CD4-positive, alpha-beta memory T cell (primary cell): ENCODE measurements around the gene LMAN2. TPM values are rescaled to one million over a fixed set of nuclear protein-coding genes. Genes with fewer than 3 reads are reported as not detected.

Experiments
- CTCF ChIA-PET: fragments of 350-600 bp; sonication (Branson Sonifier 250); formaldehyde crosslinking; loops from one replicate; lab custom pipeline; 2021; ENCODE audit warnings: inconsistent platforms; ENCODE audit not compliant: partially characterized antibody; lab: Charles Lee
- POLR2A ChIA-PET: fragments of 350-600 bp; sonication (Branson Sonifier 250); formaldehyde crosslinking; loops from one replicate; lab custom pipeline; 2021; ENCODE audit not compliant: partially characterized antibody; lab: Charles Lee
- DNase-seq, 5 donors: peaks; one replicate each; pipeline versions ENCODE4 v3.0.0 to v3.0.0-alpha.2; 2020 to 2022; ENCODE audit warnings: mixed read lengths in 1 of 5
- H3K27ac ChIP-seq: one replicate; pipeline ENCODE4 v1.7.0; 2013; ENCODE audit warnings: low read depth, low read length
- H3K27me3 ChIP-seq: 2 replicates; pipeline ENCODE4 v1.7.0; 2013; ENCODE audit warnings: mild to moderate bottlenecking, low read length, moderate library complexity; ENCODE audit not compliant: insufficient read depth
- H3K36me3 ChIP-seq: 2 replicates; pipeline ENCODE4 v1.7.0; 2013; ENCODE audit warnings: mild to moderate bottlenecking, low read length, moderate library complexity; ENCODE audit not compliant: insufficient read depth
- H3K4me1 ChIP-seq: 2 replicates; pipeline ENCODE4 v1.7.0; 2013; ENCODE audit warnings: mild to moderate bottlenecking, low read length, moderate library complexity; ENCODE audit not compliant: insufficient read depth
- H3K4me3 ChIP-seq, 2 donors: one replicate each; pipeline ENCODE4 v1.7.0; 2013; ENCODE audit warnings: low read length in 2 of 2, mild to moderate bottlenecking in 1 of 2
- H3K9me3 ChIP-seq, 2 donors: one replicate each; pipeline ENCODE4 v1.7.0; 2013; ENCODE audit warnings: low read length in 2 of 2, control low read depth in 1 of 2; ENCODE audit not compliant: control insufficient read depth in 1 of 2
- H3K27ac Mint-ChIP-seq, 7 donors: one replicate each; pipeline ENCODE4 v1.8.0; 2020 to 2021; ENCODE audit warnings: mixed read lengths in 7 of 7, mild to moderate bottlenecking in 6 of 7, inconsistent platforms in 3 of 7, moderate library complexity in 3 of 7
- H3K27me3 Mint-ChIP-seq, 2 donors: one replicate each; pipeline ENCODE4 v1.8.0; 2020 to 2021; ENCODE audit warnings: mixed read lengths in 2 of 2
- H3K36me3 Mint-ChIP-seq, 2 donors: one replicate each; pipeline ENCODE4 v1.8.0; 2020 to 2021; ENCODE audit warnings: mixed read lengths in 2 of 2, inconsistent platforms in 1 of 2, mild to moderate bottlenecking in 1 of 2
- H3K4me1 Mint-ChIP-seq, 4 donors: one replicate each; pipeline ENCODE4 v1.8.0; 2020 to 2021; ENCODE audit warnings: mixed read lengths in 4 of 4, mild to moderate bottlenecking in 1 of 4
- H3K4me3 Mint-ChIP-seq, 8 donors: one replicate each; pipeline ENCODE4 v1.8.0; 2020 to 2021; ENCODE audit warnings: mixed read lengths in 8 of 8, mild to moderate bottlenecking in 7 of 8, moderate library complexity in 6 of 8, inconsistent platforms in 3 of 8
- H3K9me3 Mint-ChIP-seq, 8 donors: one replicate each; pipeline ENCODE4 v1.8.0; 2020 to 2021; ENCODE audit warnings: mixed read lengths in 8 of 8, mild to moderate bottlenecking in 5 of 8, inconsistent platforms in 3 of 8, moderate library complexity in 1 of 8
- intact Hi-C: fragments of 100-400 bp; cut with micrococcal nuclease; formaldehyde crosslinking; loops from one replicate; pipeline ENCODE4 v1.15.1; 2023
- polyA plus RNA-seq, 2 donors: library from polyadenylated mRNA; unstranded; fragments of 300-500 nt; fragmentation: Illumina TruSeq; gene quantifications; one replicate each; pipeline ENCODE4 v1.2.3, GENCODE V29; 2021
- total RNA-seq, 2 experiments: library from RNA; stranded (reverse); gene quantifications; one replicate each; pipeline ENCODE4 v1.2.3, GENCODE V29; 2021

LMAN2 gene
- total and polyA plus RNA-seq, 4 experiments from 2014 or later = 114 to 322 (median 173) TPM

DNA sequence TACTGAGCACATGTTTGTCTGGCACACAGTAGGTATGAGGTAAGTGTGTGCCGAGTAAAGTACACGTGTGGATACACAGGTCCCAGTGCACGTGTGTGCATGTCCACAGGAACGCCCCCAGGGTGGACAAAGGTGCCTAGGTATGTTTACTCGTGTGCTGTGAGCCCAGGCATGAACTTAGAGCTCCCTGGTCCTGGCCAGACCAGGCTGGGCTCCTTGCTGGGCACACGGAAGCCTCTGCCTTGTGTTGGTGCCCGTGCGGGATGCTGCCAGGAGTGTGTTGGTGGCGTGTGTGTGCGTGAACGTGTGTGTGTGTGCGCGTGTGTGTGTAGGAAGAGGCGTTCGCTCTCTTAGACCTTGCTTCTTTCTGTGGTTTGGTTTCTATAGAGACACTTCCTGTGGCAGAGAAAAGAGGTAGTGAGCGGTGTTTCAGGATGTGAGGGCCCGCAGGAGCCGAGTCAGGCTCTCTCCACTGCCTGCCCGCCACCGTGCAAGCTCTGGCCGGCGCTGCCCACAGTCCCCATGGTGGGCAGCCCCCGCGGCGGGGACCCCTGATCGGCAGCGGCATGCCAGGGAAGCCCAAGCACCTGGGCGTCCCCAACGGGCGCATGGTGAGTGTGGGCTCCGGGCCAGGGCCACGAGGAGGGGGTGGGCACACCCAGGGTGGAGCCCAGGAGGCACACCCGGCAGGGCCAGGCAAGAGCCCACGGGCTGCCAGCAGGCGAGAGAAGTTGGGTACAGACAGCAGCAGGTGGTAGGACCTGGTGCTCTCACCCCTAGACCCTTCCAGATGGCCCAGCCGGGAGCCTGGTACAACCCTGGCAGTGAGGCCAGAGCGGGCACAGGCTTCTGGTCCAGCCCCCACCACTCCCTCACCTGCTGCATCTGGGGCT lies 6.2 kb upstream of the LMAN2 start, which contains the start of gene RGS14:
RGS14 (plus strand) TSS at position 466 of the 893 bp plus-strand sequence; CDS start at position 567, 101 bp downstream.
- Mint-ChIP-seq H3K27ac (peak within 1 kb of the TSS; percentile 89 to 97 (median 97)), H3K4me1 (peaks cover 53 to 92% (median 73%) of the 10 kb centered on the region in 4 donors), H3K36me3 (peaks cover 7 to 29% of the 10 kb centered on the region in 2 donors), H3K9me3 (peaks cover 0 to 3% (median under 1%) of the 10 kb centered on the region in 8 donors), H3K4me3 (peak within 1 kb of the TSS; percentile 84 to 97 (median 90)), H3K27me3 (no peaks in the 10 kb centered on the region)
- DNase-seq = peak; percentile 85 to 91 (median 87)
- Histone ChIP-seq H3K4me1 (peaks cover 71% of the 10 kb centered on the region), H3K4me3 (peak within 1 kb of the TSS; percentile 92 to 95), H3K36me3 (no peaks in the 10 kb centered on the region), H3K27me3 (no peaks in the 10 kb centered on the region), H3K27ac (peak within 1 kb of the TSS; percentile 75), H3K9me3 (no peaks in the 10 kb centered on the region)
- ChIA-PET CTCF (interaction anchor here (1.1 to 8.7 kb wide), 11 partner anchors 12 to 98 kb away, joined by 3 to 90 read pairs (median 7); partner anchors contain the start of gene SLC34A1), POLR2A (interaction anchor here (0.5 to 4.9 kb wide), 16 partner anchors 9 to 371 kb away, joined by 3 to 43 read pairs (median 6); partner anchors contain the start of genes GRK6, MXD3 and PRR7)
- intact Hi-C loops = loop anchor here (1.0 to 5.0 kb wide), 3 partner anchors 15 to 69 kb away; partner anchors contain the start of gene GRK6

GRCh38 chr5:177357146-177357458 lies 5.6 kb upstream of the LMAN2 start:
- peak in 1 of 5 donors; percentile 46 for DNase-seq
- H3K4me1 ChIP-seq = peaks cover 66% of the 10 kb centered on the region
- no peaks in the 10 kb centered on the region for H3K36me3 ChIP-seq
- peak overlapping the region; percentile 75 for H3K27ac ChIP-seq
- H3K27me3 ChIP-seq = no peaks in the 10 kb centered on the region
- peaks cover 0 to 3% (median under 1%) of the 10 kb centered on the region in 8 donors for H3K9me3 Mint-ChIP-seq
- peak overlapping the region; percentile 4 to 92 for H3K4me3 ChIP-seq
- ChIA-PET CTCF (interaction anchor here (1.1 to 8.7 kb wide), 10 partner anchors 13 to 98 kb away, joined by 3 to 90 read pairs (median 8); partner anchors contain the start of gene SLC34A1), POLR2A (interaction anchor here (0.6 to 4.9 kb wide), 13 partner anchors 8 to 98 kb away, joined by 3 to 43 read pairs (median 7); partner anchors contain the start of genes GRK6, MXD3 and PRR7)
- H3K9me3 ChIP-seq = no peaks in the 10 kb centered on the region
- peak overlapping the region; percentile 84 to 97 (median 90) for H3K4me3 Mint-ChIP-seq
- peaks cover 7 to 25% of the 10 kb centered on the region in 2 donors for H3K36me3 Mint-ChIP-seq
- H3K27ac Mint-ChIP-seq = peak overlapping the region; percentile 89 to 97 (median 97)
- H3K27me3 Mint-ChIP-seq = no peaks in the 10 kb centered on the region
- intact Hi-C loops = loop anchor here (1.0 to 5.0 kb wide), 3 partner anchors 15 to 69 kb away; partner anchors contain the start of gene GRK6
- peaks cover 48 to 89% (median 69%) of the 10 kb centered on the region in 4 donors for H3K4me1 Mint-ChIP-seq

- POLR2A ChIA-PET = interaction anchor here (0.6 to 4.9 kb wide), 13 partner anchors 11 to 98 kb away, joined by 3 to 43 read pairs (median 7); partner anchors contain the start of genes GRK6, MXD3 and PRR7
These were observed 5.3 kb upstream of the LMAN2 start for GRCh38 chr5:177356746-177357145.

GRCh38 chr5:177355868-177356168 lies 4.3 kb upstream of the LMAN2 start:
- no peaks in the 10 kb centered on the region for H3K27me3 ChIP-seq
- POLR2A ChIA-PET = interaction anchor here (1.0 to 4.9 kb wide), 7 partner anchors 16 to 99 kb away, joined by 4 to 43 read pairs (median 18); partner anchors contain the start of gene PRR7
- H3K9me3 ChIP-seq = no peaks in the 10 kb centered on the region
- intact Hi-C loops = loop anchor here (5.0 kb wide), 1 partner anchor 36 kb away; no protein-coding TSS in a partner anchor
- H3K36me3 ChIP-seq = no peaks in the 10 kb centered on the region
- CTCF ChIA-PET = interaction anchor here (1.3 to 8.7 kb wide), 5 partner anchors 14 to 100 kb away, joined by 5 to 90 read pairs (median 7); no protein-coding TSS in a partner anchor
- H3K27me3 Mint-ChIP-seq = no peaks in the 10 kb centered on the region
- peak overlapping the region in 1 of 8 donors; percentile 13 for H3K4me3 Mint-ChIP-seq
- H3K4me1 Mint-ChIP-seq = peaks cover 41 to 89% (median 65%) of the 10 kb centered on the region in 4 donors
- peaks cover 7 to 28% of the 10 kb centered on the region in 2 donors for H3K36me3 Mint-ChIP-seq
- H3K9me3 Mint-ChIP-seq = peaks cover 0 to 3% (median under 1%) of the 10 kb centered on the region in 8 donors
- no peak for DNase-seq
- peaks cover 60% of the 10 kb centered on the region for H3K4me1 ChIP-seq
- H3K27ac Mint-ChIP-seq = peak overlapping the region in 3 of 7 donors; percentile 37 to 97 (median 89)
- H3K4me3 ChIP-seq = no peak overlapping the region
- H3K27ac ChIP-seq = no peak overlapping the region

More at GRCh38 chr5:177356746-177357145, 5.3 kb upstream of the LMAN2 start:
- Mint-ChIP-seq H3K4me3 (peak overlapping the region; percentile 84 to 97 (median 90)), H3K4me1 (peaks cover 44 to 89% (median 68%) of the 10 kb centered on the region in 4 donors), H3K27ac (peak overlapping the region; percentile 89 to 97 (median 97)), H3K36me3 (peaks cover 7 to 21% of the 10 kb centered on the region in 2 donors), H3K9me3 (peaks cover 0 to 3% (median under 1%) of the 10 kb centered on the region in 8 donors), H3K27me3 (no peaks in the 10 kb centered on the region)
- H3K4me1 ChIP-seq = peaks cover 66% of the 10 kb centered on the region
- peak overlapping the region; percentile 75 for H3K27ac ChIP-seq
- intact Hi-C loops = loop anchor here (1.0 to 5.0 kb wide), 3 partner anchors 16 to 70 kb away; partner anchors contain the start of gene GRK6
- no peaks in the 10 kb centered on the region for H3K27me3 ChIP-seq
- H3K4me3 ChIP-seq = peak overlapping the region in 1 of 2 donors; percentile 92
- CTCF ChIA-PET = interaction anchor here (1.1 to 8.7 kb wide), 7 partner anchors 13 to 99 kb away, joined by 3 to 90 read pairs (median 7); partner anchors contain the start of gene SLC34A1
- H3K36me3 ChIP-seq = no peaks in the 10 kb centered on the region
- DNase-seq = no peak
- H3K9me3 ChIP-seq = no peaks in the 10 kb centered on the region

DNA sequence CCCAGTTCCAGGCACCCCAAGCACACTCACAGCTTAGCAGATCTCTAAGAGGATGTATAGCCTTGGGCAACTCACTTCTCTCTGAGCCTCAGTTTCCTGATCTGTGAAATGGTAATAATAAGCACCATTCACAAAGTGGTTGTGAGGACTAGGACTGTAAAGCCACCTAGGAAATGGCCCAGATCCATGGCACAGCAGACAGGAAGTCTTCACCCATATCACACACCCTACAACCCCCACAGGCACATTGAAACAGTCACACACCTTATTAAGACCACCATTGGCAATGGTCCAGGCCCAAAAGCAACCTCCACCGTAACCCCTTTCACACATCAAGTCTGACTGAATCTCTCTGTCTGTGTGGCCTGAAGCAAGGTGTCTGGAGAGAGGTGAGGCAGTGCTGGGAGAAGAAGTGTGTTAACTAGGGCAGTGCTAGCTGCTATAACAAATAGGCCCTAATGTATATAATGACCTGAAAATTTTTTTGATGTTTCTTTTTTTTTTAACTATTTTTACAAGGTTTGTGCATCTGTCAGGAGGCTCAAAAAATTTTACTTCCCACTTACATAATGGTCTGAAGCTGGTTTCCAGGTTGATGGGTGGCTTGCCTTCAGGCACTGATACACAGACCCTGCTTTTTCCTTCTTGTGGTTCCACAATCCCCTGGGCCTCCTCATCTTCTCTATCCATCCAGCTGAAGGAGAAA lies 3.8 kb upstream of the LMAN2 start:
- Mint-ChIP-seq H3K4me3 (peak overlapping the region in 3 of 8 donors; percentile 13 to 65 (median 49)), H3K27ac (peak overlapping the region in 4 of 7 donors; percentile 33 to 89 (median 36)), H3K9me3 (peaks cover 0 to 3% (median under 1%) of the 10 kb centered on the region in 8 donors), H3K4me1 (peaks cover 43 to 90% (median 67%) of the 10 kb centered on the region in 4 donors), H3K36me3 (peaks cover 7 to 31% of the 10 kb centered on the region in 2 donors), H3K27me3 (no peaks in the 10 kb centered on the region)
- CTCF ChIA-PET = interaction anchor here (1.3 to 8.7 kb wide), 5 partner anchors 15 to 48 kb away, joined by 5 to 90 read pairs (median 11); no protein-coding TSS in a partner anchor
- intact Hi-C loops = loop anchor here (5.0 kb wide), 1 partner anchor 37 kb away; no protein-coding TSS in a partner anchor
- H3K27me3 ChIP-seq = no peaks in the 10 kb centered on the region
- POLR2A ChIA-PET = interaction anchor here (1.7 to 4.9 kb wide), 5 partner anchors 17 to 100 kb away, joined by 4 to 43 read pairs (median 22); partner anchors contain the start of gene PRR7
- peaks cover 60% of the 10 kb centered on the region for H3K4me1 ChIP-seq
- no peak for DNase-seq
- no peaks in the 10 kb centered on the region for H3K36me3 ChIP-seq
- no peaks in the 10 kb centered on the region for H3K9me3 ChIP-seq
- no peak overlapping the region for H3K27ac ChIP-seq
- H3K4me3 ChIP-seq = no peak overlapping the region

GRCh38 chr5:177354711-177355110 lies 3.2 kb upstream of the LMAN2 start:
- Mint-ChIP-seq H3K36me3 (peaks cover 6 to 29% of the 10 kb centered on the region in 2 donors), H3K4me1 (peaks cover 42 to 90% (median 67%) of the 10 kb centered on the region in 4 donors), H3K27ac (peak overlapping the region in 4 of 7 donors; percentile 33 to 69 (median 62)), H3K27me3 (no peaks in the 10 kb centered on the region), H3K9me3 (peaks cover 0 to 3% (median under 1%) of the 10 kb centered on the region in 8 donors), H3K4me3 (peak overlapping the region in 5 of 8 donors; percentile 18 to 48 (median 40))
- peak in 1 of 5 donors; percentile 15 for DNase-seq
- ChIA-PET POLR2A (interaction anchor here (1.7 to 4.9 kb wide), 4 partner anchors 35 to 100 kb away, joined by 4 to 34 read pairs (median 20); partner anchors contain the start of gene PRR7), CTCF (interaction anchor here (5.2 to 8.7 kb wide), 2 partner anchors 15 to 49 kb away, joined by 32 to 90 read pairs; no protein-coding TSS in a partner anchor)
- peaks cover 3% of the 10 kb centered on the region for H3K36me3 ChIP-seq
- intact Hi-C loops = loop anchor here (5.0 kb wide), 1 partner anchor 38 kb away; no protein-coding TSS in a partner anchor
- peaks cover 60% of the 10 kb centered on the region for H3K4me1 ChIP-seq
- H3K27me3 ChIP-seq = no peaks in the 10 kb centered on the region
- no peak overlapping the region for H3K4me3 ChIP-seq
- H3K27ac ChIP-seq = no peak overlapping the region
- no peaks in the 10 kb centered on the region for H3K9me3 ChIP-seq
